ENCODE measurements around the gene TRAF2.
A peak's percentile ranks its signal among the peaks of the same experiment; 100 is the strongest.

The TRAF2 gene

GRCh38 chr9:136926749-136927148, 40.4 kb downstream of the TRAF2 start:
- H3K27ac Mint-ChIP-seq, result peak overlapping the region; percentile 21
- DNase-seq, result no peak
- peaks cover 1% of the 10 kb centered on the region for H3K9me3 Mint-ChIP-seq
- peaks cover 6% of the 10 kb centered on the region for H3K27me3 Mint-ChIP-seq (ENCODE audit: low read depth, poor library complexity)
- no peak for TF ChIP-seq CTCF (IDR thresholded peaks at IDR 0.05)
- peaks cover 25% of the 10 kb centered on the region for H3K36me3 Mint-ChIP-seq (ENCODE audit: low read depth)
- no peak overlapping the region for H3K4me3 Mint-ChIP-seq
- peaks cover 6% of the 10 kb centered on the region for H3K4me1 Mint-ChIP-seq

GRCh38 chr9:136927343-136928271, 41.3 kb downstream of the TRAF2 start:
- no peak for DNase-seq
- Mint-ChIP-seq H3K4me3 (no peak overlapping the region), H3K36me3 (ENCODE audit: low read depth) (peaks cover 31% of the 10 kb centered on the region), H3K27me3 (ENCODE audit: low read depth, poor library complexity) (peaks cover 6% of the 10 kb centered on the region), H3K4me1 (no peaks in the 10 kb centered on the region), H3K9me3 (peaks cover 6% of the 10 kb centered on the region), H3K27ac (peak overlapping the region; percentile 21)
- no peak for TF ChIP-seq CTCF (IDR thresholded peaks at IDR 0.05)

GRCh38 chr9:136928591-136928990, 42.3 kb downstream of the TRAF2 start:
- peaks cover 6% of the 10 kb centered on the region for H3K27me3 Mint-ChIP-seq (ENCODE audit: low read depth, poor library complexity)
- no peak for TF ChIP-seq CTCF (IDR thresholded peaks at IDR 0.05)
- H3K4me1 Mint-ChIP-seq, result no peaks in the 10 kb centered on the region
- peak overlapping the region; percentile 74 for H3K27ac Mint-ChIP-seq
- H3K36me3 Mint-ChIP-seq (ENCODE audit: low read depth), result peaks cover 41% of the 10 kb centered on the region
- no peak for DNase-seq
- H3K9me3 Mint-ChIP-seq, result peaks cover 9% of the 10 kb centered on the region
- no peak overlapping the region for H3K4me3 Mint-ChIP-seq

- H3K4me3 Mint-ChIP-seq, result no peak overlapping the region
- no peak for TF ChIP-seq CTCF (IDR thresholded peaks at IDR 0.05)
- H3K4me1 Mint-ChIP-seq, result no peaks in the 10 kb centered on the region
These were observed 43.7 kb downstream of the TRAF2 start for GRCh38 chr9:136930014-136930413.

GRCh38 chr9:136931611-136932130, 45.4 kb downstream of the TRAF2 start:
- H3K9me3 Mint-ChIP-seq, result peaks cover 9% of the 10 kb centered on the region
- no peaks in the 10 kb centered on the region for H3K27me3 Mint-ChIP-seq (ENCODE audit: low read depth, poor library complexity)
- no peak overlapping the region for H3K4me3 Mint-ChIP-seq
- no peaks in the 10 kb centered on the region for H3K4me1 Mint-ChIP-seq
- H3K36me3 Mint-ChIP-seq (ENCODE audit: low read depth), result peaks cover 63% of the 10 kb centered on the region
- H3K27ac Mint-ChIP-seq, result no peak overlapping the region
- no peak for DNase-seq
- no peak for TF ChIP-seq CTCF (IDR thresholded peaks at IDR 0.05)

More at GRCh38 chr9:136930014-136930413, 43.7 kb downstream of the TRAF2 start:
- Mint-ChIP-seq H3K9me3 (peaks cover 9% of the 10 kb centered on the region), H3K36me3 (ENCODE audit: low read depth) (peaks cover 54% of the 10 kb centered on the region), H3K27me3 (ENCODE audit: low read depth, poor library complexity) (no peaks in the 10 kb centered on the region), H3K27ac (no peak overlapping the region)
- no peak for DNase-seq

Measured in nephron progenitor cell (in vitro differentiated cells).